Measurements from ENCODE around the gene LRCH1. TPM values are rescaled to one million over a fixed set of nuclear protein-coding genes. Genes with fewer than 3 reads are reported as not detected.

LRCH1 gene
- total RNA-seq, 1 donor from 2014 or later: 2.9 TPM

DNA sequence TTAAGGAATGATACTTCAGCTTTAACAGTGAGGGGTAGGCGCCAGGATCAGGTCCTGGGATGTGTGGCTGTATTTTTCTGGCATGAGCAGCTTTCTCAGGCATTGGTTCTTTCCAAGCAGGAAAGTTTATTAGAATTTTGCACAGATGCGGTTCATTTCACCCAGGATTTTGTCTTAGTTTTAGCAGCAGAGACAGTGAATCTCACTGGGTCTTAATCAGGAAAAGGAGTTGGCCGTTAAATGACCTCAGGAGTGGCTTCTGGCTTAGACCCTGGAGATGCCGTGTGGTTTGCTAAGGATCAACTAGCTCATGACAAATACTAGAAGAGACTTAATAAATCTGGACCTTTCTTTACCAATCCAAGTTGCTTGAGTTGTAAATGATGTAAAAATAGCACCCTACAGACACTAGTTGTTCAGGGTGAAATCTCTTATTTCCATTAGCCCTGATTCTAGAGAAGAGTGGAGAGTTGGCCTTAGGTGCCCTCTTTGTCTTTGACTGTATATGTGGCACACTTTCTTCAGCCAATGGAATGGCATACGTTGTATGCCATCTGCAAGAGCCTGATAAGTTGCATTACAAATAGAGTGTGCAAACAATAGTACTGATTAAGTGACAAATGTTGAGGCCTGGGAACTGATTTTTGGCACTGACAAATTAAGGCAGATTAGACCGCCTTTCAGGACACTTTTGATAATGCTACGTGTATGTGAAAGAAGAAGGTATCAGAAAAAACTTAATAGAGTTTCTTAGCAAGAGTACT lies 34.0 kb downstream of the LRCH1 start:
- H3K4me1 Mint-ChIP-seq: peaks cover 7% of the 10 kb centered on the region
- DNase-seq (ENCODE audit: low spot score): no peak
- peaks cover 8% of the 10 kb centered on the region for H3K36me3 Mint-ChIP-seq
- H3K27me3 ChIP-seq: no peaks in the 10 kb centered on the region
- H3K4me3 Mint-ChIP-seq: no peak overlapping the region
- no peak overlapping the region for H3K9ac ChIP-seq
- H3K79me2 ChIP-seq (ENCODE audit: low read depth): no peaks in the 10 kb centered on the region
- TF ChIP-seq, protein P1, sequence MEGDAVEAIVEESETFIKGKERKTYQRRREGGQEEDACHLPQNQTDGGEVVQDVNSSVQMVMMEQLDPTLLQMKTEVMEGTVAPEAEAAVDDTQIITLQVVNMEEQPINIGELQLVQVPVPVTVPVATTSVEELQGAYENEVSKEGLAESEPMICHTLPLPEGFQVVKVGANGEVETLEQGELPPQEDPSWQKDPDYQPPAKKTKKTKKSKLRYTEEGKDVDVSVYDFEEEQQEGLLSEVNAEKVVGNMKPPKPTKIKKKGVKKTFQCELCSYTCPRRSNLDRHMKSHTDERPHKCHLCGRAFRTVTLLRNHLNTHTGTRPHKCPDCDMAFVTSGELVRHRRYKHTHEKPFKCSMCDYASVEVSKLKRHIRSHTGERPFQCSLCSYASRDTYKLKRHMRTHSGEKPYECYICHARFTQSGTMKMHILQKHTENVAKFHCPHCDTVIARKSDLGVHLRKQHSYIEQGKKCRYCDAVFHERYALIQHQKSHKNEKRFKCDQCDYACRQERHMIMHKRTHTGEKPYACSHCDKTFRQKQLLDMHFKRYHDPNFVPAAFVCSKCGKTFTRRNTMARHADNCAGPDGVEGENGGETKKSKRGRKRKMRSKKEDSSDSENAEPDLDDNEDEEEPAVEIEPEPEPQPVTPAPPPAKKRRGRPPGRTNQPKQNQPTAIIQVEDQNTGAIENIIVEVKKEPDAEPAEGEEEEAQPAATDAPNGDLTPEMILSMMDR (IDR thresholded peaks at IDR 0.05): no peak
- TF ChIP-seq EZH2 (IDR thresholded peaks at IDR 0.05) (no peak), EZH2phosphoT487 (IDR thresholded peaks at IDR 0.05) (no peak)
- no peaks in the 10 kb centered on the region for H3F3A ChIP-seq (ENCODE audit: low read depth)
- H4K20me1 ChIP-seq (ENCODE audit: low read depth): no peaks in the 10 kb centered on the region
- H3K36me3 ChIP-seq: no peaks in the 10 kb centered on the region
- no peaks in the 10 kb centered on the region for H3K9me3 ChIP-seq (ENCODE audit: low read depth)
- no peak overlapping the region for H3K4me3 ChIP-seq
- no peak overlapping the region for H3K4me2 ChIP-seq
- H2AFZ ChIP-seq (replicated peaks): no peak overlapping the region
- no peaks in the 10 kb centered on the region for H3K9me3 Mint-ChIP-seq
- H3K27me3 Mint-ChIP-seq (ENCODE audit: insufficient read depth, low read depth): peaks cover 4% of the 10 kb centered on the region
- peak overlapping the region; percentile 9 for H3K27ac ChIP-seq
- no peak overlapping the region for H3K27ac Mint-ChIP-seq
- no peaks in the 10 kb centered on the region for H3K4me1 ChIP-seq

DNA sequence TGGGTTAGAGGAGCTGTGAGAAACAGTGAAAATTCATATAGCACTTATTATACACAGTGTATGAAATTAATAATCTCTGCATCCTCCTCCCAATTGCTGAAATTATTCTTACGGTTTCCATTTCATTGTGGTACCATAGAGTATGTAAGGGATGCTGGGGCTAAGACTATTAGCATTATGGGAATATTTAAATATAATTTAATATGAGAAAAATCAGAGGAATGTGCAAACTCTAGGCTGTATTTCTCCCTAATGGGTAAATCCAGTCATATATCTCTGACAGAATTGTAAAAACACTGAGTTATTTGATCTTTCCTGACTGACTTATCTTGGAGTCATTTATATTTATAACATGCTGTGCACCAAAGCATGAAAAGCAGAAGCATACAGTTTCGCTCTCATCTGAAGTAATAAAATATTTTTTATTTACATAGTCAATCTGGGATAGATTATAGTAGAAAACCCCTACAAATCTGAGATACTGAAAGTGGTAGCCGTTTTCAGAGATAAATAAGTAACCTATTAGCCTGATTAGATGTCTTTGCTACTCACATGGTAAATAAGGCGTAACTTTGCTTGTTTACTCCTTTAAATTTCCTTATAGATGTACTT lies 34.9 kb downstream of the LRCH1 start:
- no peak overlapping the region for H3K27ac Mint-ChIP-seq

GRCh38 chr13:46592385-46592784 lies 39.4 kb downstream of the LRCH1 start:
- no peak overlapping the region for H2AFZ ChIP-seq (replicated peaks)
- Mint-ChIP-seq H3K4me3 (no peak overlapping the region), H3K27ac (no peak overlapping the region), H3K9me3 (no peaks in the 10 kb centered on the region), H3K36me3 (no peaks in the 10 kb centered on the region), H3K27me3 (ENCODE audit: insufficient read depth, low read depth) (no peaks in the 10 kb centered on the region), H3K4me1 (peaks cover 5% of the 10 kb centered on the region)
- TF ChIP-seq, protein P1 (IDR thresholded peaks at IDR 0.05): no peak
- TF ChIP-seq EZH2phosphoT487 (IDR thresholded peaks at IDR 0.05) (no peak), EZH2 (IDR thresholded peaks at IDR 0.05) (no peak)
- H3K36me3 ChIP-seq: no peaks in the 10 kb centered on the region
- no peaks in the 10 kb centered on the region for H3K4me1 ChIP-seq
- DNase-seq (ENCODE audit: low spot score): no peak
- H3K4me2 ChIP-seq: no peak overlapping the region
- no peaks in the 10 kb centered on the region for H3K79me2 ChIP-seq (ENCODE audit: low read depth)
- H4K20me1 ChIP-seq (ENCODE audit: low read depth): no peaks in the 10 kb centered on the region
- H3K9ac ChIP-seq: no peak overlapping the region
- H3F3A ChIP-seq (ENCODE audit: low read depth): no peaks in the 10 kb centered on the region
- H3K9me3 ChIP-seq (ENCODE audit: low read depth): no peaks in the 10 kb centered on the region
- H3K27ac ChIP-seq: no peak overlapping the region
- H3K27me3 ChIP-seq: no peaks in the 10 kb centered on the region
- H3K4me3 ChIP-seq: no peak overlapping the region

More for the DNA sequence above, 34.9 kb downstream of the LRCH1 start:
- peaks cover 8% of the 10 kb centered on the region for H3K36me3 Mint-ChIP-seq
- Histone ChIP-seq H3K36me3 (no peaks in the 10 kb centered on the region), H3K27me3 (no peaks in the 10 kb centered on the region), H3K27ac (no peak overlapping the region), H3K9me3 (ENCODE audit: low read depth) (no peaks in the 10 kb centered on the region), H3K9ac (no peak overlapping the region), H3K4me1 (no peaks in the 10 kb centered on the region), H2AFZ (replicated peaks) (no peak overlapping the region), H3K4me3 (no peak overlapping the region), H4K20me1 (ENCODE audit: low read depth) (no peaks in the 10 kb centered on the region), H3F3A (ENCODE audit: low read depth) (no peaks in the 10 kb centered on the region), H3K79me2 (ENCODE audit: low read depth) (no peaks in the 10 kb centered on the region), H3K4me2 (no peak overlapping the region)
- H3K4me1 Mint-ChIP-seq: peaks cover 7% of the 10 kb centered on the region
- H3K27me3 Mint-ChIP-seq (ENCODE audit: insufficient read depth, low read depth): peaks cover 4% of the 10 kb centered on the region
- DNase-seq (ENCODE audit: low spot score): no peak
- no peak overlapping the region for H3K4me3 Mint-ChIP-seq
- TF ChIP-seq, protein P1 (IDR thresholded peaks at IDR 0.05): no peak
- TF ChIP-seq EZH2 (IDR thresholded peaks at IDR 0.05) (no peak), EZH2phosphoT487 (IDR thresholded peaks at IDR 0.05) (no peak)
- no peaks in the 10 kb centered on the region for H3K9me3 Mint-ChIP-seq
